Neural cell (in vitro differentiated cells): ENCODE data around the gene MMADHC. TPM values are rescaled to one million over a fixed set of nuclear protein-coding genes. Genes with fewer than 3 reads are reported as not detected.
A peak's percentile ranks its signal among the peaks of the same experiment; 100 is the strongest.

Source experiments
- H2AFZ ChIP-seq: fragments of 200-600, 300-800 bp; sonication (generic), shearing (Covaris generic); 2 replicates; pipeline ENCODE4 v1.6.0; 2014; ENCODE audit warnings: low read depth, mild to moderate bottlenecking, antibody characterized with exemption, low read length, moderate library complexity
- H3F3A ChIP-seq: fragments of 200-600 bp; shearing (Covaris generic); 2 replicates; pipeline ENCODE4 v1.6.1; 2016; ENCODE audit warnings: mild to moderate bottlenecking, moderate library complexity, mixed read lengths, antibody characterized with exemption, low read length; ENCODE audit not compliant: insufficient read depth, poor library complexity, severe bottlenecking
- H3K27ac ChIP-seq: fragments of 200-600, 300-800 bp; sonication (generic), shearing (Covaris generic); 2 replicates; pipeline ENCODE4 v1.5.1; 2014; ENCODE audit warnings: mild to moderate bottlenecking, low read length, moderate library complexity
- H3K27me3 ChIP-seq: fragments of 300-800, 200-600 bp; sonication (generic), shearing (Covaris generic); 2 replicates; pipeline ENCODE4 v1.6.0; 2014; ENCODE audit warnings: mild to moderate bottlenecking, low read depth, low read length, moderate library complexity; ENCODE audit not compliant: insufficient read depth
- H3K36me3 ChIP-seq: fragments of 300-800, 200-600 bp; sonication (generic), shearing (Covaris generic); 2 replicates; pipeline ENCODE4 v1.5.1; 2014; ENCODE audit warnings: mild to moderate bottlenecking, antibody characterized with exemption, low read length, moderate library complexity; ENCODE audit not compliant: insufficient read depth
- H3K4me2 ChIP-seq: fragments of 300-800, 200-600 bp; sonication (generic), shearing (Covaris generic); 2 replicates; pipeline ENCODE4 v1.6.0; 2014; ENCODE audit warnings: mild to moderate bottlenecking, low read length
- H3K4me3 ChIP-seq: fragments of 300-800, 200-600 bp; sonication (generic), shearing (Covaris generic); 2 replicates; pipeline ENCODE4 v1.5.1; 2014; ENCODE audit warnings: mild to moderate bottlenecking, low read length, moderate library complexity
- H3K79me2 ChIP-seq: fragments of 200-600 bp; shearing (Covaris generic); replicated peaks from 2 replicates; pipeline ENCODE4 v1.6.0; 2014; ENCODE audit warnings: mild to moderate bottlenecking, low read length, moderate library complexity; ENCODE audit not compliant: insufficient read depth
- H3K9ac ChIP-seq: fragments of 300-800, 200-600 bp; sonication (generic), shearing (Covaris generic); 2 replicates; pipeline ENCODE4 v1.6.1; 2016; ENCODE audit warnings: mild to moderate bottlenecking, low read length, mixed read lengths
- H3K9me2 ChIP-seq: fragments of 200-600 bp; shearing (Covaris generic); 2 replicates; pipeline ENCODE4 v1.6.1; 2016; ENCODE audit warnings: mild to moderate bottlenecking, low read length, mixed read lengths; ENCODE audit not compliant: insufficient read depth
- H3K9me3 ChIP-seq: fragments of 200-600, 300-800 bp; sonication (generic), shearing (Covaris generic); 2 replicates; pipeline ENCODE4 v1.6.1; 2016; ENCODE audit warnings: mild to moderate bottlenecking, mixed run types, low read length, moderate library complexity, mixed read lengths
- H4K20me1 ChIP-seq: fragments of 200-600 bp; shearing (Covaris generic); 2 replicates; pipeline ENCODE4 v1.6.1; 2016; ENCODE audit warnings: mild to moderate bottlenecking, mixed run types; ENCODE audit not compliant: insufficient read depth
- CTCF ChIP-seq: fragments of 450-650 bp; IDR thresholded peaks from 2 replicates; pipeline ENCODE4 v1.5.1; 2014; ENCODE audit warnings: antibody characterized with exemption, mild to moderate bottlenecking, moderate library complexity; ENCODE audit not compliant: poor library complexity, severe bottlenecking
- EP300 ChIP-seq: fragments of 450-650 bp; conservative IDR thresholded peaks from 2 replicates; pipeline ENCODE4 v1.6.1; 2014; ENCODE audit warnings: antibody characterized with exemption, mild to moderate bottlenecking, moderate library complexity; ENCODE audit not compliant: poor library complexity, severe bottlenecking
- EZH2 ChIP-seq: fragments of 200-600, 300-800 bp; shearing (Covaris generic), sonication (generic); IDR thresholded peaks from 2 replicates; pipeline ENCODE4 v1.6.1; 2014; ENCODE audit warnings: antibody characterized with exemption, low read length, borderline replicate concordance, mild to moderate bottlenecking; ENCODE audit not compliant: insufficient read depth, poor library complexity, severe bottlenecking
- MXI1 ChIP-seq: fragments of 450-650 bp; conservative IDR thresholded peaks from 2 replicates; pipeline ENCODE4 v1.6.1; 2014; ENCODE audit warnings: antibody characterized with exemption, mild to moderate bottlenecking; ENCODE audit not compliant: poor library complexity, severe bottlenecking
- POLR2AphosphoS5 ChIP-seq: IDR thresholded peaks from 2 replicates; pipeline ENCODE4 v1.6.1; 2012
- RAD21 ChIP-seq: fragments of 450-650 bp; conservative IDR thresholded peaks from 2 replicates; pipeline ENCODE4 v1.6.1; 2014; ENCODE audit warnings: antibody characterized with exemption, mild to moderate bottlenecking, moderate library complexity
- REST ChIP-seq: IDR thresholded peaks from 2 replicates; pipeline ENCODE4 v1.6.1; 2012; ENCODE audit warnings: borderline replicate concordance
- SMC3 ChIP-seq: fragments of 450-650 bp; conservative IDR thresholded peaks from 2 replicates; pipeline ENCODE4 v1.6.1; 2014; ENCODE audit warnings: antibody characterized with exemption, mild to moderate bottlenecking, moderate library complexity; ENCODE audit not compliant: poor library complexity
- TAF1 ChIP-seq: IDR thresholded peaks from 2 replicates; pipeline ENCODE4 v1.6.1; 2012; ENCODE audit warnings: low read depth
- polyA plus RNA-seq: library from polyadenylated mRNA; depleted of rRNA; stranded (reverse); fragments of >200 nt; gene quantifications from 2 replicates; pipeline ENCODE4 v1.2.3, GENCODE V29; 2014

Gene MMADHC
- polyA plus RNA-seq, 1 donor from 2014 or later: 250 TPM

GRCh38 chr2:149575752-149576151 is 11.8 kb downstream of the MMADHC start:
- H3K4me2 ChIP-seq: no peak overlapping the region
- no peaks in the 10 kb centered on the region for H3K27me3 ChIP-seq
- TF ChIP-seq RAD21: no peak
- H3F3A ChIP-seq: no peaks in the 10 kb centered on the region
- no peak overlapping the region for H3K9ac ChIP-seq
- H3K9me3 ChIP-seq: no peaks in the 10 kb centered on the region
- peaks cover 12% of the 10 kb centered on the region for H3K36me3 ChIP-seq
- H3K79me2 ChIP-seq: peaks cover under 1% of the 10 kb centered on the region
- H3K27ac ChIP-seq: no peak overlapping the region
- H2AFZ ChIP-seq: no peak overlapping the region
- no peaks in the 10 kb centered on the region for H4K20me1 ChIP-seq
- no peak overlapping the region for H3K4me3 ChIP-seq
- no peaks in the 10 kb centered on the region for H3K9me2 ChIP-seq

GRCh38 chr2:149575277-149575676 is 12.3 kb downstream of the MMADHC start:
- Histone ChIP-seq H3K27me3 (no peaks in the 10 kb centered on the region), H3K9me3 (no peaks in the 10 kb centered on the region), H3K4me3 (no peak overlapping the region), H3K9ac (no peak overlapping the region), H3K27ac (no peak overlapping the region), H3K36me3 (peaks cover 17% of the 10 kb centered on the region), H3K79me2 (peaks cover 5% of the 10 kb centered on the region), H3K4me2 (no peak overlapping the region), H3F3A (no peaks in the 10 kb centered on the region), H3K9me2 (no peaks in the 10 kb centered on the region), H4K20me1 (no peaks in the 10 kb centered on the region), H2AFZ (no peak overlapping the region)
- TF ChIP-seq RAD21 (no peak), EP300 (no peak), TAF1 (no peak), SMC3 (no peak), MXI1 (no peak), POLR2AphosphoS5 (no peak), CTCF (no peak), REST (no peak), EZH2 (no peak)

GRCh38 chr2:149573760-149574159 is 13.8 kb downstream of the MMADHC start:
- no peak overlapping the region for H3K27ac ChIP-seq
- no peaks in the 10 kb centered on the region for H3K27me3 ChIP-seq
- H3K9me2 ChIP-seq: no peaks in the 10 kb centered on the region
- H3K4me2 ChIP-seq: no peak overlapping the region
- no peaks in the 10 kb centered on the region for H4K20me1 ChIP-seq
- no peak overlapping the region for H3K9ac ChIP-seq
- peaks cover 8% of the 10 kb centered on the region for H3K79me2 ChIP-seq
- H3K4me3 ChIP-seq: no peak overlapping the region
- no peaks in the 10 kb centered on the region for H3K9me3 ChIP-seq
- no peaks in the 10 kb centered on the region for H3F3A ChIP-seq
- no peak overlapping the region for H2AFZ ChIP-seq
- TF ChIP-seq CTCF (peak; percentile 56), TAF1 (no peak), EZH2 (no peak), SMC3 (peak; percentile 61), REST (no peak), RAD21 (peak; percentile 62)
- peaks cover 22% of the 10 kb centered on the region for H3K36me3 ChIP-seq
